Cardiac muscle cell (in vitro differentiated cells and primary cell): ENCODE results near the gene NEK10. TPM values are rescaled to one million over a fixed set of nuclear protein-coding genes. Genes with fewer than 3 reads are reported as not detected.

Experiments
- DNase-seq, 2 donors: peaks; one replicate each; pipeline versions ENCODE4 v3.0.0 to v3.0.0-alpha.2; 2010 to 2017; ENCODE audit warnings: low read depth in 1 of 2, low spot score in 1 of 2
- H3K27ac ChIP-seq: fragments of 200-600 bp; sonication (generic); 2 replicates; pipeline ENCODE4 v1.5.1; 2016
- H3K27me3 ChIP-seq: fragments of 200-600 bp; sonication (generic); 2 replicates; pipeline ENCODE4 v1.6.0; 2016; ENCODE audit warnings: control low read depth
- H3K36me3 ChIP-seq: fragments of 200-600 bp; sonication (generic); 2 replicates; pipeline ENCODE4 v1.5.1; 2016; ENCODE audit warnings: control low read depth
- H3K4me1 ChIP-seq: fragments of 200-600 bp; sonication (generic); 2 replicates; pipeline ENCODE4 v1.8.1; 2017; ENCODE audit warnings: low read depth, mild to moderate bottlenecking, mixed run types
- H3K4me3 ChIP-seq: fragments of 200-600 bp; sonication (generic); 2 replicates; pipeline ENCODE4 v1.5.1; 2016; ENCODE audit warnings: mild to moderate bottlenecking
- H3K9me3 ChIP-seq: fragments of 200-600 bp; sonication (generic); 2 replicates; pipeline ENCODE4 v1.5.1; 2017; ENCODE audit warnings: low read depth, mild to moderate bottlenecking, control low read depth
- CTCF ChIP-seq: IDR thresholded peaks from 2 replicates; pipeline ENCODE4 v1.5.1; 2012; ENCODE audit warnings: low read depth, mild to moderate bottlenecking, low read length
- polyA plus RNA-seq: library from polyadenylated mRNA; unstranded; fragments of >200 nt; fragmentation: Nextera tagmentation; extraction: Ambion mirVana; gene quantifications from 2 replicates; pipeline ENCODE4 v1.2.1, GENCODE V29; 2016
- total RNA-seq: library from RNA; depleted of rRNA; stranded (reverse); fragments of >200 nt; gene quantifications from 2 replicates; pipeline ENCODE4 v1.2.3, GENCODE V29; 2016

NEK10 gene
- total and polyA plus RNA-seq, 2 experiments from 2014 or later: 0.54 to 2.1 TPM

GRCh38 chr3:27185231-27185989 is 183.8 kb downstream of the NEK10 start:
- Histone ChIP-seq H3K27me3 (no peaks in the 10 kb centered on the region), H3K9me3 (no peaks in the 10 kb centered on the region), H3K27ac (no peak overlapping the region), H3K36me3 (no peaks in the 10 kb centered on the region), H3K4me3 (no peak overlapping the region), H3K4me1 (no peaks in the 10 kb centered on the region)
- TF ChIP-seq CTCF: no peak
- DNase-seq: no peak

- TF ChIP-seq CTCF: no peak
- H3K27me3 ChIP-seq: no peaks in the 10 kb centered on the region
Measured at GRCh38 chr3:27184261-27184660, 184.9 kb downstream of the NEK10 start.

GRCh38 chr3:27176256-27176655 is 192.9 kb downstream of the NEK10 start:
- DNase-seq: no peak
- no peaks in the 10 kb centered on the region for H3K36me3 ChIP-seq
- no peaks in the 10 kb centered on the region for H3K27me3 ChIP-seq
- H3K4me1 ChIP-seq: no peaks in the 10 kb centered on the region
- TF ChIP-seq CTCF: no peak
- H3K27ac ChIP-seq: no peak overlapping the region
- no peaks in the 10 kb centered on the region for H3K9me3 ChIP-seq
- no peak overlapping the region for H3K4me3 ChIP-seq

More at GRCh38 chr3:27184261-27184660, 184.9 kb downstream of the NEK10 start:
- DNase-seq: no peak
- Histone ChIP-seq H3K4me1 (no peaks in the 10 kb centered on the region), H3K27ac (no peak overlapping the region), H3K36me3 (no peaks in the 10 kb centered on the region), H3K4me3 (no peak overlapping the region), H3K9me3 (no peaks in the 10 kb centered on the region)

GRCh38 chr3:27174530-27174929 is 194.7 kb downstream of the NEK10 start:
- H3K27me3 ChIP-seq: no peaks in the 10 kb centered on the region
- no peak for TF ChIP-seq CTCF
- no peaks in the 10 kb centered on the region for H3K4me1 ChIP-seq
- H3K4me3 ChIP-seq: no peak overlapping the region
- no peaks in the 10 kb centered on the region for H3K9me3 ChIP-seq
- H3K36me3 ChIP-seq: no peaks in the 10 kb centered on the region
- no peak overlapping the region for H3K27ac ChIP-seq
- DNase-seq: no peak

GRCh38 chr3:27171113-27171512 is 198.1 kb downstream of the NEK10 start:
- no peaks in the 10 kb centered on the region for H3K4me1 ChIP-seq
- no peaks in the 10 kb centered on the region for H3K27me3 ChIP-seq
- no peak overlapping the region for H3K4me3 ChIP-seq
- H3K9me3 ChIP-seq: no peaks in the 10 kb centered on the region
- H3K27ac ChIP-seq: no peak overlapping the region
- no peak for DNase-seq
- no peak for TF ChIP-seq CTCF
- no peaks in the 10 kb centered on the region for H3K36me3 ChIP-seq
